Measurements from ENCODE around the gene PCDH7.

PCDH7 gene

DNA sequence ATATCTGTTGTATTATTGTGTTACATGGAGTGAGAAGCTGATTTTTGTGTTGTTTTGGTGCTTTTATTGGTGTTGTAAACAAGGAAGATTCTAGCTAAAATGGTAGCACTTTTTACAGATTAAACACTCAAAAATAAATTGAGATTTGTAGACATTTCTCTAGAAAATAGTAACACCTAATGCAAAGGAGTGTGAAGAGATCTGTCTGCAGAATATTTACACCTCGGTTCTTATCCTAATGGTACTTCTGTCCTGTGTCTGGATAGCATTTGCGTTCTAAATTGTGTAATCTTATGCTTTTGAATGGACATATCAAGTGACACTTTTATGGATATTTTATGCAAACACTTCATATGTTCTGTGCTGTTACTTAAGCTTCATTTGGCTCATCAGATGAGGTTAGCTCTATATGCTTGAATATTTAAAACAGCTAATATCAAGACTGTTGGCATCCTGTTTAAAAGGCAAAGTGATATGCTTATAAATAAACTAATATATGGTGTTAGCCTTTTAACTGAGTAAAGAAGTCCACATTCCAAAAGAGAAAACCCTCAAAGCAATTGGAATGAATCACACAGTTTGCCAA, 6.0 kb downstream of the PCDH7 start:
- H3K9ac ChIP-seq (ENCODE audit: low read length in 2 of 2) = no peak overlapping the region
- no peaks in the 10 kb centered on the region for H3K9me3 ChIP-seq (ENCODE audit: control insufficient read depth in 2 of 2, low read length in 2 of 2)
- peaks cover 2 to 3% of the 10 kb centered on the region in 2 donors for H3K36me3 ChIP-seq (ENCODE audit: control insufficient read depth in 2 of 2, insufficient read depth in 2 of 2, low read length in 2 of 2)
- peak overlapping the region; percentile 38 to 97 for H3K4me3 ChIP-seq (ENCODE audit: low read length in 2 of 2)
- no peak overlapping the region for H3K27ac ChIP-seq (ENCODE audit: low read length)
- H3K4me1 ChIP-seq (ENCODE audit: control insufficient read depth, insufficient read depth, low read length) = peaks cover 20% of the 10 kb centered on the region
- H3K27me3 ChIP-seq (ENCODE audit: control insufficient read depth in 1 of 2, insufficient read depth in 2 of 2, low read length in 2 of 2) = no peaks in the 10 kb centered on the region

DNA sequence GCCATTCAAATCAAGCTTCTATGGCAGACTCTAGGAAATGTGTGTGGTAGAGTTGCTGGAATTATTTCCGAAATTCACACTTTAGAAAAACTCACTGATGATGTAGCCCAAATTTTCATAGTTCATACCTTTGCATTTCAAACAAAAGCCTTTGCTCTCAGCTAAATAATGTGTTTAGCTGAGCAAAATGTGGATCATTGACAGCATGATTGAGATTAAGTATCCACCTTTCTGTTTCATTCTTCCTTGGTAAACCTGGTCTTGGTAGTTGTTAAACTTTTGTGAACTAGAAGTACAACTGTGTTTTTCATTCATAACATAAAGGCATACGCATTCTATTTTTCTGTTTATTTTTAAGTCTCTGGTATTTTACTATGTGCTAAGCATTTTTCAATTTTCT, 7.2 kb downstream of the PCDH7 start:
- no peaks in the 10 kb centered on the region for H3K9me3 ChIP-seq (ENCODE audit: control insufficient read depth in 2 of 2, low read length in 2 of 2)
- H3K27me3 ChIP-seq (ENCODE audit: control insufficient read depth in 1 of 2, insufficient read depth in 2 of 2, low read length in 2 of 2) = no peaks in the 10 kb centered on the region
- peaks cover 10% of the 10 kb centered on the region for H3K4me1 ChIP-seq (ENCODE audit: control insufficient read depth, insufficient read depth, low read length)
- no peak overlapping the region for H3K9ac ChIP-seq (ENCODE audit: low read length in 2 of 2)
- H3K27ac ChIP-seq (ENCODE audit: low read length) = no peak overlapping the region
- H3K4me3 ChIP-seq (ENCODE audit: low read length in 2 of 2) = peak overlapping the region; percentile 31 to 97
- peaks cover 2 to 3% of the 10 kb centered on the region in 2 donors for H3K36me3 ChIP-seq (ENCODE audit: control insufficient read depth in 2 of 2, insufficient read depth in 2 of 2, low read length in 2 of 2)

DNA sequence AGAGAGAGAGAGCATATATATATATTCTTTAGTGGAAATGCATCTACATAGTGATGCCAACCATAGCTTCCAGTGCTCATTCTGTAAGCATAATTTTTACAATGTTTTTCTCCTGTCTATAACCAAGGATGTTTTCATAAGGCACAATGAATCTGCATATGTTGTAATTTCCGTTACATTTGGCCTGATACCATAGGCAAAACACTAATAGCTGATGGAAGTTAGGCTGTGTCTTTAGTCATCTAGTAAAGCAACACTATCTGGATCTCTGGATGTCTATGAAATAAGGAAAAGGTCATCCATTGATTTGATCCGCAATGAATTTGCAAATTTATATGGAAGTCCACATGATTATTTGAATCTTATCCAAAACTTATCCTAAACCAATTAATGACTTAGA, 8.1 kb downstream of the PCDH7 start:
- no peaks in the 10 kb centered on the region for H3K27me3 ChIP-seq (ENCODE audit: control insufficient read depth in 1 of 2, insufficient read depth in 2 of 2, low read length in 2 of 2)
- no peak overlapping the region for H3K27ac ChIP-seq (ENCODE audit: low read length)
- no peak overlapping the region for H3K9ac ChIP-seq (ENCODE audit: low read length in 2 of 2)
- H3K4me3 ChIP-seq (ENCODE audit: low read length in 2 of 2) = peak overlapping the region in 1 of 2 donors; percentile 47
- no peaks in the 10 kb centered on the region for H3K9me3 ChIP-seq (ENCODE audit: control insufficient read depth in 2 of 2, low read length in 2 of 2)
- H3K36me3 ChIP-seq (ENCODE audit: control insufficient read depth in 2 of 2, insufficient read depth in 2 of 2, low read length in 2 of 2) = peaks cover 2 to 3% of the 10 kb centered on the region in 2 donors
- H3K4me1 ChIP-seq (ENCODE audit: control insufficient read depth, insufficient read depth, low read length) = peaks cover 2% of the 10 kb centered on the region

DNA sequence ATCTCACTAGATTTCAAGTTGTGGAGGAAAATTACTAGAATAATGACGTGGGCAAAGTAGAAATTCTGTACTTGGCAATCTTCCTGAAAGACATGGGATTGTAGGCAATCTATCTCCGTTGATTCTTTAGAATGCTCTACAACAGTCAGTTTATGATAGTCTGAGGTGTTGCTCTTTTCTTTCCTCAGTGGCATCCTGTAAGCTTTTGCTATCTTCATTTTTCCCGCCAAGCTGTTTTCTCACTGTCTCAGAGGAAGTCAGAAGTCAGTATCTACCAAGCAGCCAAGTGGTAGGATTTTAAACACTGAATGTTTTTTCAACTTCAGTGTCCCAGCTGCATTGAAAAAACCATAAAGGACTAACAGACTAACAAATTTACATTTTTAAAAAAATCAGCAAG, 23.7 kb downstream of the PCDH7 start:
- Histone ChIP-seq H3K4me1 (ENCODE audit: control insufficient read depth, insufficient read depth, low read length) (peaks cover 6% of the 10 kb centered on the region), H3K27ac (ENCODE audit: low read length) (no peak overlapping the region), H3K36me3 (ENCODE audit: control insufficient read depth in 2 of 2, insufficient read depth in 2 of 2, low read length in 2 of 2) (no peaks in the 10 kb centered on the region), H3K9ac (ENCODE audit: low read length in 2 of 2) (no peak overlapping the region), H3K9me3 (ENCODE audit: control insufficient read depth in 2 of 2, low read length in 2 of 2) (no peaks in the 10 kb centered on the region), H3K27me3 (ENCODE audit: control insufficient read depth in 1 of 2, insufficient read depth in 2 of 2, low read length in 2 of 2) (no peaks in the 10 kb centered on the region), H3K4me3 (ENCODE audit: low read length in 2 of 2) (no peak overlapping the region)

DNA sequence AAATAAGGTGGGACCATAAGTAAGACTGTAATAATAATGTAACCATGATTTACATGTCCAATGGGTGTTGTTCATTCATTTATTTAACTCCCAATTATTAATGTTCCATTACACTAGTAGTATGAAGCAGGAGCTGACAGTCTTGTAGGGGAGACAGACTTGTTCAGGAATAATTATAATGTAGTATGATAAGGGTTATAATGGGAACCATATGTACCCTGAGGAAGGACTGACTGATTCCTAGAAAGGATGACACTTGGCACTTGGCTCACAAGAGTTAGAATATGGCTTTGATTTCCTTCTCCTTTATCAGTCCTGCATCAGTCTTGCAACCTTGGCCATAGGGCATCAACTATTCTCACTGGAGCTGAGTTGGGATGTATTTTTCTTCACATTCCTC, 24.2 kb downstream of the PCDH7 start:
- no peaks in the 10 kb centered on the region for H3K9me3 ChIP-seq (ENCODE audit: control insufficient read depth in 2 of 2, low read length in 2 of 2)
- H3K36me3 ChIP-seq (ENCODE audit: control insufficient read depth in 2 of 2, insufficient read depth in 2 of 2, low read length in 2 of 2) = no peaks in the 10 kb centered on the region
- H3K4me3 ChIP-seq (ENCODE audit: low read length in 2 of 2) = no peak overlapping the region
- H3K27me3 ChIP-seq (ENCODE audit: control insufficient read depth in 1 of 2, insufficient read depth in 2 of 2, low read length in 2 of 2) = no peaks in the 10 kb centered on the region
- no peak overlapping the region for H3K9ac ChIP-seq (ENCODE audit: low read length in 2 of 2)
- no peak overlapping the region for H3K27ac ChIP-seq (ENCODE audit: low read length)
- H3K4me1 ChIP-seq (ENCODE audit: control insufficient read depth, insufficient read depth, low read length) = peaks cover 6% of the 10 kb centered on the region

DNA sequence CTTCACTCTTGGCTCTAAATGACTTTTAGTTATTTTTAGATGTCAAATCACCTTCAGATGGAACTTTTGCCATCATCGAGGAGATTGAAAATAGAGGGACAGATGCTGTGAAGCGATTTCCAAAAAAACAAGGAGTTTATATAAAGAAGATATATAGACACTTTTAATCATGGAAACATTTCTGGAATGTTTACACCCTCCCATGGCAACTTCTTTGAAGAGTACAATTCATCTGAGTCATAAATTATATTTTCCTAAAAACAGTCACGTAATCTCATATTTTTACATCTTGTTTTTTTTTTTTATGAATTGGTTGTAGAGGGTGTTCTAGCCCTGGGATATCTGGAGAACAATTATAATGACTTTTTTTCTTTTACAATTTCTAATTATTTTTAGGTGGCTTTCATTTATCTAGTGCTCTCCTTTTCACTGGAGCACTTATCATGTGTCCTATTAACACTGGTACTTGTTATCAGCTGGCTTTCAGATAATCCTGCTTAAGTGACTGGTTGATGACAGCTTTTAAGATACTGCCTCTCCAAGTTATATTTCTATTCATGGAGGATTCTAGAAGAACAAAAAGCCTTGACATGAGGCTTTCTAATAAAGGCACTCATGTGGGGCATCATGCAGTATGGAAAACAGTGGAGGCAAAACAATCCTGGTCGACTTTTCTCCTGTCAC, 24.9 kb downstream of the PCDH7 start:
- Histone ChIP-seq H3K4me1 (ENCODE audit: control insufficient read depth, insufficient read depth, low read length) (peaks cover 6% of the 10 kb centered on the region), H3K4me3 (ENCODE audit: low read length in 2 of 2) (no peak overlapping the region), H3K9ac (ENCODE audit: low read length in 2 of 2) (no peak overlapping the region), H3K27me3 (ENCODE audit: control insufficient read depth in 1 of 2, insufficient read depth in 2 of 2, low read length in 2 of 2) (no peaks in the 10 kb centered on the region), H3K27ac (ENCODE audit: low read length) (no peak overlapping the region), H3K9me3 (ENCODE audit: control insufficient read depth in 2 of 2, low read length in 2 of 2) (no peaks in the 10 kb centered on the region), H3K36me3 (ENCODE audit: control insufficient read depth in 2 of 2, insufficient read depth in 2 of 2, low read length in 2 of 2) (no peaks in the 10 kb centered on the region)

DNA sequence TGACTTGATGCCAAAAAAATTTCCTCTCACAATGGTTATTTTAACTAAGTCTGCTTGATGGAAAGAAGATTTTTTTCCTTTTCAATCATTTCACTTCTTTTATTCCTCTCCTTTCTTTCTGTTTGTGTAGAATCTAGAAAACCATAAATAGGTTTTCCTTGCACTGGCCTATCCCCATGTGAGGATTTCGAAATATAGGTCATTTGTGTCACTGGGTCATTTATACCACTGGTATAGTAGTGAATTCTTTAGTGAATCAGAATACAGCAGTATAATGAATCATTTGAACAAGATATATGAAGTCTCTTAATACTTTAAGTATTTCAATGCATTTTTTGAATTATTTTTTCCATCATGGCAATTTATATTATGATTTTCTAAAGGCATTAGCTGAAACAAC, 26.6 kb downstream of the PCDH7 start:
- H3K27ac ChIP-seq (ENCODE audit: low read length) = no peak overlapping the region
- no peaks in the 10 kb centered on the region for H3K36me3 ChIP-seq (ENCODE audit: control insufficient read depth in 2 of 2, insufficient read depth in 2 of 2, low read length in 2 of 2)
- H3K4me1 ChIP-seq (ENCODE audit: control insufficient read depth, insufficient read depth, low read length) = peaks cover 6% of the 10 kb centered on the region
- no peak overlapping the region for H3K9ac ChIP-seq (ENCODE audit: low read length in 2 of 2)
- H3K9me3 ChIP-seq (ENCODE audit: control insufficient read depth in 2 of 2, low read length in 2 of 2) = no peaks in the 10 kb centered on the region
- H3K4me3 ChIP-seq (ENCODE audit: low read length in 2 of 2) = no peak overlapping the region
- H3K27me3 ChIP-seq (ENCODE audit: control insufficient read depth in 1 of 2, insufficient read depth in 2 of 2, low read length in 2 of 2) = no peaks in the 10 kb centered on the region

DNA sequence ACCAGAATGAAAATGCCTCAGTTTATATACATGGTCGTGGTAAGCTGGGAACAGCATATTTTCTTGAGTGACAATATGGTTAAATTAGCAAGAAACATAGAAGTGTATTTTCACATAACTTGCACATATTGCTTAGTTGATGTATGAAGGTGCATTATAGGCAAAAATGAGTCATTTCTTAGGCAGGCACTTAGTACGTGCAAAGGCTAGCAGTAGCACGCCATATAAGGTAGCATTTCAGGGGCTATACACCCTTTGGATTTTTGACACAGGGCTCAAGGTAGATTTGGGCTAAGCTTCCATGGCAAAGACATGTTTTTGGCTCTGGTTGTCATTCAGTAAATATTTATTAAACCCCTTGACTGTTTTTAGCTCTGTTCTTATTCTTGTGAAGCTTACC, 33.1 kb downstream of the PCDH7 start:
- H3K4me3 ChIP-seq (ENCODE audit: low read length in 2 of 2) = peak overlapping the region in 1 of 2 donors; percentile 0
- no peaks in the 10 kb centered on the region for H3K9me3 ChIP-seq (ENCODE audit: control insufficient read depth in 2 of 2, low read length in 2 of 2)
- H3K27ac ChIP-seq (ENCODE audit: low read length) = peak overlapping the region; percentile 56
- no peaks in the 10 kb centered on the region for H3K27me3 ChIP-seq (ENCODE audit: control insufficient read depth in 1 of 2, insufficient read depth in 2 of 2, low read length in 2 of 2)
- H3K4me1 ChIP-seq (ENCODE audit: control insufficient read depth, insufficient read depth, low read length) = peaks cover 2% of the 10 kb centered on the region
- H3K9ac ChIP-seq (ENCODE audit: low read length in 2 of 2) = peak overlapping the region in 1 of 2 donors; percentile 12
- H3K36me3 ChIP-seq (ENCODE audit: control insufficient read depth in 2 of 2, insufficient read depth in 2 of 2, low read length in 2 of 2) = no peaks in the 10 kb centered on the region

DNA sequence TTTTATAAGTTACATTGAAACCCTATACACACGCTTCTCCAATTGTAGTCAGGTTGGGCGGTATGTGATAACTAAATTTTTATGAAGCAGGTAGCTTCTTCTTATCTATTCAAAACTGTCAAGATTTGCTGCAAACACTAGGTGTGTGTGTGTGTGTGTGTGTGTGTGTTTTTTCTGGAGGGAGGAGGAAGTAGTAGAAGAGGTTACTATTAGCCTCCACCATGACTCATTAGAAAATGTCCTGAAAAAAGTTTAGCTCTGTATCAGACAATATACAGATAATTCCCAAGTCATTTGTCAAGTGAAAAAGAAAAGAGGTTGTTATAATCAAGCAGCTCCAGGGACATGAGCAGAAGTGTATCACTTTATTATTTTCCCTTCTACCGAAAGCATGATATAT, 33.9 kb downstream of the PCDH7 start:
- Histone ChIP-seq H3K36me3 (ENCODE audit: control insufficient read depth in 2 of 2, insufficient read depth in 2 of 2, low read length in 2 of 2) (no peaks in the 10 kb centered on the region), H3K9me3 (ENCODE audit: control insufficient read depth in 2 of 2, low read length in 2 of 2) (no peaks in the 10 kb centered on the region), H3K4me3 (ENCODE audit: low read length in 2 of 2) (no peak overlapping the region), H3K4me1 (ENCODE audit: control insufficient read depth, insufficient read depth, low read length) (peaks cover 2% of the 10 kb centered on the region), H3K9ac (ENCODE audit: low read length in 2 of 2) (no peak overlapping the region), H3K27me3 (ENCODE audit: control insufficient read depth in 1 of 2, insufficient read depth in 2 of 2, low read length in 2 of 2) (no peaks in the 10 kb centered on the region), H3K27ac (ENCODE audit: low read length) (peak overlapping the region; percentile 56)

DNA sequence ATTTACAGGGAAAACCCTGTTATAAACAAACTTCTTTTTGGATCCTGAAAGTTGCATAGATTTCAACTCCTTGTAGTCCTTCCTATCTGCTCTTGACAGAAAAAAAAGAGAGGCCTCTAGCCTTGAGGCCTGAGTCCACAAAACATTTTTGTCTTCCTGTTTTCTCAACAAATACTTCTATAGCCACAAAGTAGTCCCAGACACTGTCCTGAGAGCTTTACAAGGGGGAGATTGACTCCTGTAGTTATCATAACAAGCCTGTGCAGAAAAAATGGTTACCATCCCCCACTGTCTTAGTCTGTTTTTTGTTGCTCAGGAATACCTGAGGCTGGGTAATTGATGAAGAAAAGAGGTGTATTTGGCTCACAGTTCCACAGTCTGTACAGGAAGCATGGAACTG, 35.2 kb downstream of the PCDH7 start:
- Histone ChIP-seq H3K4me1 (ENCODE audit: control insufficient read depth, insufficient read depth, low read length) (peaks cover 2% of the 10 kb centered on the region), H3K36me3 (ENCODE audit: control insufficient read depth in 2 of 2, insufficient read depth in 2 of 2, low read length in 2 of 2) (no peaks in the 10 kb centered on the region), H3K4me3 (ENCODE audit: low read length in 2 of 2) (no peak overlapping the region), H3K9me3 (ENCODE audit: control insufficient read depth in 2 of 2, low read length in 2 of 2) (no peaks in the 10 kb centered on the region), H3K27me3 (ENCODE audit: control insufficient read depth in 1 of 2, insufficient read depth in 2 of 2, low read length in 2 of 2) (no peaks in the 10 kb centered on the region), H3K9ac (ENCODE audit: low read length in 2 of 2) (no peak overlapping the region), H3K27ac (ENCODE audit: low read length) (no peak overlapping the region)

DNA sequence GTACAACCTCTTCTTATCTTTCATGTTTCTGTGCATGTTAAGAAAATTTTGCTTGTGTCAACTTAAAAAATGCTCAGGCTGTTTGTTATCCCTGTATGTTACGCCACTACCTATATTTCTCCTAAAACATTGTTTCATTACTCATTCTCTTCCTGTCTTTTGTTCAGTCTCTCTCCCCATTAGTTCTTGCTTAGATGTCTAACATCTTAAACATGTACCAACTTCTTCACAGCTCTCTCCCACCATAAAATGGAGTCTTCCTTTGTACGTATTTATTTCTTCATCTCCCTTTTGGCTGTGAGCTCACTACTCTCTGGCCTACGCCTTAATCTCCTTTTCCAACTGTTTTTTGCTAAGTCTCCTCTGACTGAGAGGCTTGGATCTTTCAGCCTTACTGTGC, 36.4 kb downstream of the PCDH7 start:
- H3K9ac ChIP-seq (ENCODE audit: low read length in 2 of 2) = no peak overlapping the region
- H3K27ac ChIP-seq (ENCODE audit: low read length) = no peak overlapping the region
- no peaks in the 10 kb centered on the region for H3K27me3 ChIP-seq (ENCODE audit: control insufficient read depth in 1 of 2, insufficient read depth in 2 of 2, low read length in 2 of 2)
- no peaks in the 10 kb centered on the region for H3K9me3 ChIP-seq (ENCODE audit: control insufficient read depth in 2 of 2, low read length in 2 of 2)
- peaks cover 2% of the 10 kb centered on the region for H3K4me1 ChIP-seq (ENCODE audit: control insufficient read depth, insufficient read depth, low read length)
- no peaks in the 10 kb centered on the region for H3K36me3 ChIP-seq (ENCODE audit: control insufficient read depth in 2 of 2, insufficient read depth in 2 of 2, low read length in 2 of 2)
- no peak overlapping the region for H3K4me3 ChIP-seq (ENCODE audit: low read length in 2 of 2)
